K562 (cell line): ENCODE results near the gene DPP8. TPM values are rescaled to one million over a fixed set of nuclear protein-coding genes. Genes with fewer than 3 reads are reported as not detected.

Experiments used
- BACH1 ChIP-seq: fragments of 200-800 bp; sonication (Bioruptor generic); IDR thresholded peaks from 2 replicates; pipeline ENCODE4 v1.6.1; 2016; ENCODE audit warnings: missing genetic modification characterization, missing compliant biosample characterization
- BCOR ChIP-seq: fragments of 450-650 bp; IDR thresholded peaks from 2 replicates; pipeline ENCODE4 v1.6.1; 2016
- CHD4 ChIP-seq: fragments of 200-600 bp; sonication (generic); IDR thresholded peaks from 3 replicates; pipeline ENCODE4 v1.6.1; 2012; ENCODE audit warnings: low read depth, mild to moderate bottlenecking, mixed read lengths, low read length, inconsistent platforms; ENCODE audit not compliant: insufficient read depth, insufficient replicate concordance, poor library complexity, severe bottlenecking
- COPS2 ChIP-seq: fragments of 450-650 bp; conservative IDR thresholded peaks from 2 replicates; pipeline ENCODE4 v1.6.1; 2016; ENCODE audit warnings: mild to moderate bottlenecking, moderate library complexity
- EP400 ChIP-seq: fragments of 450-650 bp; IDR thresholded peaks from 2 replicates; pipeline ENCODE4 v1.6.1; 2017; ENCODE audit warnings: antibody characterized with exemption, mild to moderate bottlenecking, moderate library complexity
- GTF2A2 ChIP-seq: IDR thresholded peaks from 2 replicates; pipeline ENCODE4 v1.6.1; 2016; ENCODE audit warnings: mild to moderate bottlenecking, missing genetic modification characterization, missing compliant biosample characterization
- HMGN3 ChIP-seq: IDR thresholded peaks from 2 replicates; pipeline ENCODE4 v1.6.1; 2011; ENCODE audit warnings: borderline replicate concordance, low read depth, mild to moderate bottlenecking, mixed read lengths, low read length; ENCODE audit not compliant: insufficient read length; ENCODE audit errors: extremely low read depth
- MAZ ChIP-seq, 2 experiments: fragments of 450-650 bp in 1 of 2; sonication (generic) in 1 of 2; formaldehyde crosslinking; IDR thresholded peaks in 1 of 2; conservative IDR thresholded peaks in 1 of 2; 2 replicates each; pipeline versions ENCODE4 v1.4.0 to v1.5.0; 2020; ENCODE audit warnings: mild to moderate bottlenecking in 1 of 2, missing genetic modification reagents in 1 of 2
- MCM5 ChIP-seq: fragments of 450-650 bp; IDR thresholded peaks from 2 replicates; pipeline ENCODE4 v1.6.1; 2016; ENCODE audit warnings: low read depth
- MYNN ChIP-seq, 2 experiments: sonication (generic); formaldehyde crosslinking in 1 of 2; IDR thresholded peaks; 2 replicates each; pipeline versions ENCODE4 v1.5.0 to v1.6.1; 2016 to 2020; ENCODE audit warnings: antibody characterized with exemption in 1 of 2, missing genetic modification reagents in 1 of 2
- NFYB ChIP-seq: IDR thresholded peaks from 2 replicates; pipeline ENCODE4 v1.6.1; 2011; ENCODE audit warnings: mild to moderate bottlenecking, moderate library complexity; ENCODE audit not compliant: insufficient read length; ENCODE audit errors: extremely low read depth
- TCF3 ChIP-seq: sonication (generic); formaldehyde crosslinking; IDR thresholded peaks from 2 replicates; pipeline ENCODE4 v1.4.0; 2020; ENCODE audit warnings: mild to moderate bottlenecking, missing genetic modification reagents
- U2AF2 ChIP-seq: fragments of 200-400 bp; formaldehyde crosslinking; optimal IDR thresholded peaks from 2 replicates; pipeline ENCODE3; 2017; ENCODE audit warnings: low read depth, mild to moderate bottlenecking, low read length
- ZNF124 ChIP-seq: sonication (generic); formaldehyde crosslinking; IDR thresholded peaks from 2 replicates; pipeline ENCODE4 v1.8.1; 2022; ENCODE audit warnings: missing genetic modification reagents
- polyA plus RNA-seq, 8 experiments: library from polyadenylated mRNA; depleted of rRNA in 4 of 8; stranded (reverse) in 5 of 8; unstranded in 3 of 8; fragments of >200 nt; fragmentation: Nextera tagmentation in 2 of 8; fragmentation: Illumina TruSeq in 1 of 8; extraction: Ambion mirVana in 2 of 8; extraction: Trizol in 1 of 8; gene quantifications; 2 replicates each; pipeline versions ENCODE4 v1.2.1 to v1.2.3, GENCODE V29; 2011 to 2014; ENCODE audit warnings: inconsistent platforms in 1 of 8, missing spikeins in 1 of 8
- total RNA-seq, 7 experiments: library from RNA; depleted of rRNA in 6 of 7; stranded (reverse); fragments of >200 nt in 6 of 7; fragmentation: Illumina TruSeq in 2 of 7; extraction: Trizol in 2 of 7; gene quantifications; 2 replicates each; pipeline versions ENCODE4 v1.2.1 to v1.2.3, GENCODE V29; 2011 to 2021; ENCODE audit warnings: low replicate concordance in 1 of 7
- TF ChIP-seq, protein P1 (sequence below): fragments of 250-450 bp; sonication (Bioruptor Pico); IDR thresholded peaks from 2 replicates; pipeline ENCODE4 v1.5.0; 2021; ENCODE audit warnings: mild to moderate bottlenecking, moderate library complexity
- TF ChIP-seq, protein P2 (sequence below): fragments of 250-450 bp; sonication (Bioruptor Pico); IDR thresholded peaks from 2 replicates; pipeline ENCODE4 v1.4.0; 2020
- TF ChIP-seq, protein P3 (sequence below): fragments of 450-650 bp; conservative IDR thresholded peaks from 2 replicates; pipeline ENCODE4 v1.6.1; 2016; ENCODE audit warnings: missing genetic modification characterization, low read depth, mild to moderate bottlenecking, missing compliant biosample characterization, moderate library complexity

The DPP8 gene
- total and polyA plus RNA-seq, 9 of the 15 experiments (the other 6 are each of a cell fraction or from before 2014, with no cell fraction given): 5.5 to 36.7 (median 20.7) TPM

DNA sequence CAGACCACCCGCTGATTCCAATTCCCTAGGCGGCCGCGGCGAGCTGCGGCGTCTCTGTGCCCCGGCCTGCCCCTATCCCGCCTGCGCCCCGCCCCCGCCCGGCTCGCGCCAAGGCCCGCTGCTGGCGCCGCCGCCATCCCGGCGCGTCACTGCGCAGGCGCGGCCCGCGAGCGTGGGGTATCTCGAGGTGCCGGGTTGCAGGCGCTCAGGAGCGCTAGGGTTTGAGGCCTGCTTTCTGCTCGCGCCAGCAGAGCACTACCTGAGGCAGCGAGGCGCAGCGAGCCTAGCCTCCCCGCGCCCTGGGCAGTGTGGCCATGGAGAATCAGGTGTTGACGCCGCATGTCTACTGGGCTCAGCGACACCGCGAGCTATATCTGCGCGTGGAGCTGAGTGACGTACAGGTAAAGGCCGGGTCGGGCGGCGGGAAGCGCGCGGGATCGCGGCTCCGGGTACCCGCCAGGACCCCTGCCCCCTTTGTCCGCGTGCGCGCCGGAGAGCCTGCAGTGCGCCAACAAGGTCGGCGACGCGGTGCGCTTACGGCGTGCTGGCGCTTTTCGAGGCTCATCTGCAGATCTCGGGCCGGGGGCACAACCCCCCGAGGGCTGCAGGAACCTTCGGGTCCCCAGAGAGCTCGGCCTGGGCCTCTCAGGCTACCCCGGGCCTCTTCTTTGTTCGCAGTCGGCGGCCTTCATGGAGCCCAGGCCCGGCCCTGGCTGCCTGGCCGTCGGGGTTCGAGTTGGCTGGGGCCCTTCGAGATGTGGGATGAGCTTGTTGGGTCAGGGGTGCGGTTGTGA is 13.0 kb upstream of the DPP8 start, which contains the start of gene HACD3 (continued):
- no peak for TF ChIP-seq GTF2A2 (tag)
- TF ChIP-seq, protein P1, sequence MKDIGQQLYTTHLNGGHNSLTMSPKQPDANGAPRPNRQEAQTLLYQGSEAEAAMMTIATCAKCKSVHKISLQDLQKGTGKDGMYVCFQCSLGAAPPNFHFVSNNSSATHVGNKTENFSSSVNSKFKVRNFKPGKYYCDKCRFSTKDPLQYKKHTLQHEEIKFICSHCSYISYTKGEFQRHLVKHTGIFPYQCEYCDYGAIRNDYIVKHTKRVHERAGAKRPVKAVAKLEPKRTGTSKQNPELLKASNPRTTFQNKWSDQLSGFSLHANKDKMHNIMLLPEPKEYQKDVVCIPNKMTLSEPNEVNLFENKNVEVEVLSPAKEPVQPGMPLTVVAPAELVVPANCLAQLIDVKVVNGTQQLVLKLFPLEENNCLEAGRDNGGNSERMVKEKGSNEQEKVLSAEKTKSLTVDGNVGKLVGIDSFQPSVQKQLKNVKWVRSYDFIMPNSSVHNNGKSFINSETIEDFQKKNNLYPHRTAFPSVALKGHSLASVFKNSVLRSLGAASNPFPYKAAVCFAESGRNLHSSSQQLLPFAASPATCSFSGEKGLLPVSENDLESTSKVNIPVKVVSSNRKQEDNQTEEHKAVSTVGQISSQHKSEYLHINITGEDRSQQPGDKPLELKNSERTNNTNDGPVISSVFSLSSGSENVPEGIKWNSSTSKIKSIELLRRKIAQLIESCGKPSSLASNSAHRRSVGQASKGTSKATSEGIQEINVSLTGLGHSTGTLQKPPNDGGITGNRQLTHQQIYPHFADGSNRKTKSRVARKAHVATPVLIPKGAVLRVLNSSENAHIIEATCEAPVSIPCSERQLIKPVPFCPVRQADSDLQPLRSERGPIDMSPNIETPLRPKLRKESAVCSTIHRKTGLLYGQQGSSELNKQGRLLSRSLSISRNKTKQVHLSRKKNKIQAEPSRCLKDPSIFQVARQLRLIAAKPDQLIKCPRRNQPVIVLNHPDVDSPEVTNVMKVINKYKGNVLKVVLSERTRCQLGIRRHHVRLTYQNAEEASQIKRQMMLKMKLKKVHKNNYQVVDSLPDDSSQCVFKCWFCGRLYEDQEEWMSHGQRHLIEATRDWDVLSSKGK: no peak
- no peak for TF ChIP-seq CHD4
- no peak for TF ChIP-seq NFYB
- TF ChIP-seq, protein P2, sequence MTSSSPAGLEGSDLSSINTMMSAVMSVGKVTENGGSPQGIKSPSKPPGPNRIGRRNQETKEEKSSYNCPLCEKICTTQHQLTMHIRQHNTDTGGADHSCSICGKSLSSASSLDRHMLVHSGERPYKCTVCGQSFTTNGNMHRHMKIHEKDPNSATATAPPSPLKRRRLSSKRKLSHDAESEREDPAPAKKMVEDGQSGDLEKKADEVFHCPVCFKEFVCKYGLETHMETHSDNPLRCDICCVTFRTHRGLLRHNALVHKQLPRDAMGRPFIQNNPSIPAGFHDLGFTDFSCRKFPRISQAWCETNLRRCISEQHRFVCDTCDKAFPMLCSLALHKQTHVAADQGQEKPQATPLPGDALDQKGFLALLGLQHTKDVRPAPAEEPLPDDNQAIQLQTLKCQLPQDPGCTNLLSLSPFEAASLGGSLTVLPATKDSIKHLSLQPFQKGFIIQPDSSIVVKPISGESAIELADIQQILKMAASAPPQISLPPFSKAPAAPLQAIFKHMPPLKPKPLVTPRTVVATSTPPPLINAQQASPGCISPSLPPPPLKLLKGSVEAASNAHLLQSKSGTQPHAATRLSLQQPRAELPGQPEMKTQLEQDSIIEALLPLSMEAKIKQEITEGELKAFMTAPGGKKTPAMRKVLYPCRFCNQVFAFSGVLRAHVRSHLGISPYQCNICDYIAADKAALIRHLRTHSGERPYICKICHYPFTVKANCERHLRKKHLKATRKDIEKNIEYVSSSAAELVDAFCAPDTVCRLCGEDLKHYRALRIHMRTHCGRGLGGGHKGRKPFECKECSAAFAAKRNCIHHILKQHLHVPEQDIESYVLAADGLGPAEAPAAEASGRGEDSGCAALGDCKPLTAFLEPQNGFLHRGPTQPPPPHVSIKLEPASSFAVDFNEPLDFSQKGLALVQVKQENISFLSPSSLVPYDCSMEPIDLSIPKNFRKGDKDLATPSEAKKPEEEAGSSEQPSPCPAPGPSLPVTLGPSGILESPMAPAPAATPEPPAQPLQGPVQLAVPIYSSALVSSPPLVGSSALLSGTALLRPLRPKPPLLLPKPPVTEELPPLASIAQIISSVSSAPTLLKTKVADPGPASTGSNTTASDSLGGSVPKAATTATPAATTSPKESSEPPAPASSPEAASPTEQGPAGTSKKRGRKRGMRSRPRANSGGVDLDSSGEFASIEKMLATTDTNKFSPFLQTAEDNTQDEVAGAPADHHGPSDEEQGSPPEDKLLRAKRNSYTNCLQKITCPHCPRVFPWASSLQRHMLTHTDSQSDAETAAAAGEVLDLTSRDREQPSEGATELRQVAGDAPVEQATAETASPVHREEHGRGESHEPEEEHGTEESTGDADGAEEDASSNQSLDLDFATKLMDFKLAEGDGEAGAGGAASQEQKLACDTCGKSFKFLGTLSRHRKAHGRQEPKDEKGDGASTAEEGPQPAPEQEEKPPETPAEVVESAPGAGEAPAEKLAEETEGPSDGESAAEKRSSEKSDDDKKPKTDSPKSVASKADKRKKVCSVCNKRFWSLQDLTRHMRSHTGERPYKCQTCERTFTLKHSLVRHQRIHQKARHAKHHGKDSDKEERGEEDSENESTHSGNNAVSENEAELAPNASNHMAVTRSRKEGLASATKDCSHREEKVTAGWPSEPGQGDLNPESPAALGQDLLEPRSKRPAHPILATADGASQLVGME (CRISPR knock-in tag): peak; percentile 45; the same call in 1 of the 2 replicates
- no peak for TF ChIP-seq U2AF2
- no peak for TF ChIP-seq COPS2
- no peak for TF ChIP-seq BACH1 (tag)
- TF ChIP-seq MYNN (IDR thresholded peaks at IDR 0.05): no peak
- no peak for TF ChIP-seq MYNN (CRISPR knock-in tag; IDR thresholded peaks at IDR 0.05)
- TF ChIP-seq MCM5: no peak
- TF ChIP-seq TCF3 (CRISPR knock-in tag): no peak
- peak; percentile 74; the same call in 1 of the 2 replicates for TF ChIP-seq EP400
- TF ChIP-seq, protein P3, sequence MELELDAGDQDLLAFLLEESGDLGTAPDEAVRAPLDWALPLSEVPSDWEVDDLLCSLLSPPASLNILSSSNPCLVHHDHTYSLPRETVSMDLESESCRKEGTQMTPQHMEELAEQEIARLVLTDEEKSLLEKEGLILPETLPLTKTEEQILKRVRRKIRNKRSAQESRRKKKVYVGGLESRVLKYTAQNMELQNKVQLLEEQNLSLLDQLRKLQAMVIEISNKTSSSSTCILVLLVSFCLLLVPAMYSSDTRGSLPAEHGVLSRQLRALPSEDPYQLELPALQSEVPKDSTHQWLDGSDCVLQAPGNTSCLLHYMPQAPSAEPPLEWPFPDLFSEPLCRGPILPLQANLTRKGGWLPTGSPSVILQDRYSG (tag): no peak
- TF ChIP-seq BCOR: no peak
- TF ChIP-seq MAZ (CRISPR knock-in tag; conservative IDR thresholded peaks at IDR 0.05 in 1 of 2, IDR thresholded peaks at IDR 0.05 in 1 of 2): peak; percentile 45 to 70; a peak in 3 of 4 replicates
- TF ChIP-seq ZNF124 (CRISPR knock-in tag): 0 out of 2 replicates have a peak, but pooled peaks have one; percentile 22
- peak; percentile 67 for TF ChIP-seq HMGN3
